Measurements from ENCODE around the gene PTP4A2.

DNA sequence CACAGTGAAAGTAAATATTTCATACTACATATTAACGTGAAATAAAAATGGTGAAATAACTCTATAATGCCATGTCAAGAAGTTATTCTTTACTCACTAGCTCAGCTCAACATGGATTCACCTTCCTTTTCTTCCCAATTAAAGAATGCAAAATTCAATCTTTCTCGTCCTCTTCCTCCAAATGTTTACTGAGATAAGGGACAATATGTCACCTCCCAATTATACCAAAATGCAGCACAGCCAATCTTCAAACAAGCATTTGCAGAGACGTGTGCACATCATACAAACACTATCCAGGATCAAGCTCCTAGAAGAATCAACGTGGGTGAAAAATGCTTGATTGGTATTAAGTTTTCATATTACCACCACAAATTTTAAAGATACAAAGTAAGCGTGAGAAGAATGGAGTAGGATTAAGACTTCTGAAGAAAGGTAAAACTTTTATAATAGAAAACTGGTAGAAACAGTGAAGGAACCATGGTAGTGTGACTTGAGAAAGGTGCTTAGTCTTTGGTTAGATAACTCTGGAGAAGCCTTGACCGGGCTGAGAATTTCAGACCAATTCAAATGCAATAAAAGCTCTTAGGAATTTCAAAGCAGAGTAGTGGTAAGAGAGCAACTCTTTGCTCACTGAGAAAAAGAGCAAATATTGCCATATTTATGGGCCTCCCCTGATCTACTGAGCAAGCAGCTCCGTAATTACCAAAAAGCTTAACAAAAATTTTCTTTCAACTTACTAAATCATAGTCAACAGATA, 7.2 kb downstream of the PTP4A2 start:
- no peak for TF ChIP-seq POLR2A (IDR thresholded peaks at IDR 0.05)
- TF ChIP-seq, protein P1, sequence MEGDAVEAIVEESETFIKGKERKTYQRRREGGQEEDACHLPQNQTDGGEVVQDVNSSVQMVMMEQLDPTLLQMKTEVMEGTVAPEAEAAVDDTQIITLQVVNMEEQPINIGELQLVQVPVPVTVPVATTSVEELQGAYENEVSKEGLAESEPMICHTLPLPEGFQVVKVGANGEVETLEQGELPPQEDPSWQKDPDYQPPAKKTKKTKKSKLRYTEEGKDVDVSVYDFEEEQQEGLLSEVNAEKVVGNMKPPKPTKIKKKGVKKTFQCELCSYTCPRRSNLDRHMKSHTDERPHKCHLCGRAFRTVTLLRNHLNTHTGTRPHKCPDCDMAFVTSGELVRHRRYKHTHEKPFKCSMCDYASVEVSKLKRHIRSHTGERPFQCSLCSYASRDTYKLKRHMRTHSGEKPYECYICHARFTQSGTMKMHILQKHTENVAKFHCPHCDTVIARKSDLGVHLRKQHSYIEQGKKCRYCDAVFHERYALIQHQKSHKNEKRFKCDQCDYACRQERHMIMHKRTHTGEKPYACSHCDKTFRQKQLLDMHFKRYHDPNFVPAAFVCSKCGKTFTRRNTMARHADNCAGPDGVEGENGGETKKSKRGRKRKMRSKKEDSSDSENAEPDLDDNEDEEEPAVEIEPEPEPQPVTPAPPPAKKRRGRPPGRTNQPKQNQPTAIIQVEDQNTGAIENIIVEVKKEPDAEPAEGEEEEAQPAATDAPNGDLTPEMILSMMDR (IDR thresholded peaks at IDR 0.05): no peak

Measured in uterus (tissue), 2 donors.